Measurements from ENCODE around the gene RNH1. TPM values are rescaled to one million over a fixed set of nuclear protein-coding genes. Genes with fewer than 3 reads are reported as not detected.

Gene RNH1
- total RNA-seq, 1 donor from 2014 or later: 361 TPM

GRCh38 chr11:490930-491260, 16.1 kb downstream of the RNH1 start:
- H3K36me3 ChIP-seq (ENCODE audit: control insufficient read depth, insufficient read depth, low read length): peaks cover 12% of the 10 kb centered on the region
- no peak for DNase-seq (ENCODE audit: low read depth)
- no peaks in the 10 kb centered on the region for H3K27me3 ChIP-seq (ENCODE audit: control insufficient read depth, insufficient read depth, low read length)
- no peak for TF ChIP-seq CTCF (IDR thresholded peaks at IDR 0.05; ENCODE audit: insufficient read depth, low read length, severe bottlenecking)
- no peak overlapping the region for H3K4me3 ChIP-seq (ENCODE audit: low read depth, low read length)
- FAIRE-seq: peak; percentile 43

- no peak overlapping the region for H3K4me3 ChIP-seq (ENCODE audit: low read depth, low read length)
- peaks cover 10% of the 10 kb centered on the region for H3K36me3 ChIP-seq (ENCODE audit: control insufficient read depth, insufficient read depth, low read length)
- no peaks in the 10 kb centered on the region for H3K27me3 ChIP-seq (ENCODE audit: control insufficient read depth, insufficient read depth, low read length)
- FAIRE-seq (no peak), DNase-seq (ENCODE audit: low read depth) (no peak)
- no peak for TF ChIP-seq CTCF (IDR thresholded peaks at IDR 0.05; ENCODE audit: insufficient read depth, low read length, severe bottlenecking)
Observed at GRCh38 chr11:490186-490929, 16.7 kb downstream of the RNH1 start.

- Histone ChIP-seq H3K27me3 (ENCODE audit: control insufficient read depth, insufficient read depth, low read length) (no peaks in the 10 kb centered on the region), H3K4me3 (ENCODE audit: low read depth, low read length) (no peak overlapping the region), H3K36me3 (ENCODE audit: control insufficient read depth, insufficient read depth, low read length) (peaks cover 8% of the 10 kb centered on the region)
- FAIRE-seq (no peak), DNase-seq (ENCODE audit: low read depth) (no peak)
- no peak for TF ChIP-seq CTCF (IDR thresholded peaks at IDR 0.05; ENCODE audit: insufficient read depth, low read length, severe bottlenecking)
Observed at GRCh38 chr11:489610-490185, 17.3 kb downstream of the RNH1 start.

GRCh38 chr11:488992-489391, 18.1 kb downstream of the RNH1 start:
- FAIRE-seq (no peak), DNase-seq (ENCODE audit: low read depth) (no peak)
- no peaks in the 10 kb centered on the region for H3K27me3 ChIP-seq (ENCODE audit: control insufficient read depth, insufficient read depth, low read length)
- H3K36me3 ChIP-seq (ENCODE audit: control insufficient read depth, insufficient read depth, low read length): peaks cover 6% of the 10 kb centered on the region
- no peak for TF ChIP-seq CTCF (IDR thresholded peaks at IDR 0.05; ENCODE audit: insufficient read depth, low read length, severe bottlenecking)
- no peak overlapping the region for H3K4me3 ChIP-seq (ENCODE audit: low read depth, low read length)

GRCh38 chr11:488579-488978, 18.5 kb downstream of the RNH1 start:
- Histone ChIP-seq H3K36me3 (ENCODE audit: control insufficient read depth, insufficient read depth, low read length) (peaks cover 4% of the 10 kb centered on the region), H3K4me3 (ENCODE audit: low read depth, low read length) (no peak overlapping the region), H3K27me3 (ENCODE audit: control insufficient read depth, insufficient read depth, low read length) (no peaks in the 10 kb centered on the region)
- DNase-seq (ENCODE audit: low read depth) (no peak), FAIRE-seq (no peak)
- no peak for TF ChIP-seq CTCF (IDR thresholded peaks at IDR 0.05; ENCODE audit: insufficient read depth, low read length, severe bottlenecking)

- DNase-seq (ENCODE audit: low read depth) (no peak), FAIRE-seq (no peak)
- no peak for TF ChIP-seq CTCF (IDR thresholded peaks at IDR 0.05; ENCODE audit: insufficient read depth, low read length, severe bottlenecking)
- no peaks in the 10 kb centered on the region for H3K27me3 ChIP-seq (ENCODE audit: control insufficient read depth, insufficient read depth, low read length)
- H3K4me3 ChIP-seq (ENCODE audit: low read depth, low read length): no peak overlapping the region
- H3K36me3 ChIP-seq (ENCODE audit: control insufficient read depth, insufficient read depth, low read length): peaks cover 4% of the 10 kb centered on the region
Observed at GRCh38 chr11:488062-488461, 19.0 kb downstream of the RNH1 start.

Data from bronchial epithelial cell (primary cell).